ENCODE measurements around the gene DDX39B.

GRCh38 chr6:31586599-31587281 is 44.9 kb upstream of the DDX39B start:
- TF ChIP-seq CTCF (conservative IDR thresholded peaks at IDR 0.05 in 1 of 2, IDR thresholded peaks at IDR 0.05 in 1 of 2; ENCODE audit: extremely low read depth in 1 of 2, insufficient read depth in 1 of 2, low read depth in 1 of 2, low read length in 2 of 2), result no peak
- no peak for TF ChIP-seq EZH2 (IDR thresholded peaks at IDR 0.05; ENCODE audit: borderline replicate concordance, low read length)

Data from mammary epithelial cell (primary cell).